Retina (tissue), 1 donor: ENCODE data around the gene CXCR6.
A peak's percentile ranks its signal among the peaks of the same experiment; 100 is the strongest.

ENCODE experiments used
- DNase-seq: peaks from one replicate; pipeline ENCODE4 v3.0.0-alpha.2; 2016

Gene CXCR6

GRCh38 chr3:45943207-45943846 lies at the start of gene CXCR6:
TSS of gene CXCR6 (plus strand) at chr3:45943464. CDS start at chr3:45946482, 3,018 bp downstream.
- no peak for DNase-seq

- no peak for DNase-seq
Observed at GRCh38 chr3:45894015-45894414, 49.2 kb upstream of the CXCR6 start.

DNA sequence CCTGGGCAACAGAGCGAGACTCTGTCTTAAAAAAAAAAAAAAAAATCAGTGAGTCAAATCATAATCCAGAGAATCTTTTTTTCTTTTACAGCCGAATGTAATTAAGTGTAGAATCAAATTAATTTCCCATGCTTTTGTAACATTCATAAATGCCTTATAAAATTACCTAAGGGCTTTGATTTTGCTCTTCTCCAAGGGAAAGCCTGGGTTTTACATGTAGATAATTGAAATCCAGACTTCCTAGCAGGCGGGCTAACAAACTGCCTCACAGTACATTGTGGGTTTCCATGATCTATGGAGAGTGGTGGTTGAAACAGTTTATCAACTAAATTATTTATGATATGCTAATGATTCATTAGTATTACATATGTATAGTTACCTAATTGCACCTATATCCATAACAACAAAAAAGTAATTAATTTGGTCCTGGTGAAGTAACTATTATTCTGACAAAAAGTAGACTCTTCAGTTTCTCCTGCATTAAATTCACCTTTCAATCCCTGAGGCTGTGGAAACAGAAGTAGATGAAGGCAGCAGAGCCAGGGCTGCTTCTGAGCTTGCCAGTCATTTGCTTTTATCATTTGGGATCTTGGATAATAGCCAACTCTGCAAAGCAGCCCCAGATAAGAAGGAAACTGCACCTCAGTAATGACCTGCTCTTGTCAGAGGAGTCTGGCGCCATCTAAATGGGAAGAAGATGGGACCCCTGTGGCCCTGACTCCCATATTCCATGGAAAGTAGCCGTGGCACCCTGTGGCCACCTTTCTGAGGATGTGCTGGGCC lies 47.4 kb upstream of the CXCR6 start:
- DNase-seq, result no peak

- no peak for DNase-seq
Observed at GRCh38 chr3:45896956-45897355, 46.3 kb upstream of the CXCR6 start.

- no peak for DNase-seq
Observed at GRCh38 chr3:45904931-45905330, 38.3 kb upstream of the CXCR6 start.

- no peak for DNase-seq
Observed at GRCh38 chr3:45905755-45906154, 37.5 kb upstream of the CXCR6 start.

DNA sequence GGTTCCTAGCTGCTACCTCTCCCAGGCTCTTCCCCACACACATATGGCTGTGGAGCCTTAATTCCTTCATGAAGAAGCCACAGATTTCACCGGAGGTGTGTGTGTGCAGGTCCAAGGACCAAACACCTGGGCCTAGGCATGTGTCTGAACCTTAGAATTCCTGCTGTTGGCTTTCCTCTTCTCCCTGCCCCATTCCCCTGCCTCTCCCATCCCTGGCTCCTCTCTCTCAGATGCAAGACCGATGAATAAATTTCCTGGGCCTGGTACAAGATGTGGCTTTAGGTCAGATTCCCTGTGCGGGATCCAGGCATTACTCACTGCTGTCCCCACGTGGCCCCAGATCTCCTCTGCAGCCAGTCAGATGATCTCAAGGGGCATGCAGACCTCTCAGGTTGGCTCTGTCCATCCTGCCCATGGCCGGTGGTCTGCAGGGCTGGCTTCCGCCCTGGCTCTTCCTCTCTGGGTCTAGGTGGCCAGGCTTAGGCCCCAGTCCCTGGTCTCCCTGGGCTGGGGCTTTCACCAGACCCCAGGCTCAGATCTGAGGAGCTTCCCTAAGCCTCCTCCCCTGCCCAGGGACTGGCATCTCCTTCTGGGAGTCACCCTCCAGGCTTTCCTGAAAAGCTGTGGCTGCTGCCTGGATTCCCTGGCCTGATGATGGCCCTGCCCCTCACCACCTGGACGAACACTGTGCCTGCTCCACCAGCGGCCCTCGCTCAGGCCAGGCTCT lies 36.4 kb upstream of the CXCR6 start:
- DNase-seq, result no peak

DNA sequence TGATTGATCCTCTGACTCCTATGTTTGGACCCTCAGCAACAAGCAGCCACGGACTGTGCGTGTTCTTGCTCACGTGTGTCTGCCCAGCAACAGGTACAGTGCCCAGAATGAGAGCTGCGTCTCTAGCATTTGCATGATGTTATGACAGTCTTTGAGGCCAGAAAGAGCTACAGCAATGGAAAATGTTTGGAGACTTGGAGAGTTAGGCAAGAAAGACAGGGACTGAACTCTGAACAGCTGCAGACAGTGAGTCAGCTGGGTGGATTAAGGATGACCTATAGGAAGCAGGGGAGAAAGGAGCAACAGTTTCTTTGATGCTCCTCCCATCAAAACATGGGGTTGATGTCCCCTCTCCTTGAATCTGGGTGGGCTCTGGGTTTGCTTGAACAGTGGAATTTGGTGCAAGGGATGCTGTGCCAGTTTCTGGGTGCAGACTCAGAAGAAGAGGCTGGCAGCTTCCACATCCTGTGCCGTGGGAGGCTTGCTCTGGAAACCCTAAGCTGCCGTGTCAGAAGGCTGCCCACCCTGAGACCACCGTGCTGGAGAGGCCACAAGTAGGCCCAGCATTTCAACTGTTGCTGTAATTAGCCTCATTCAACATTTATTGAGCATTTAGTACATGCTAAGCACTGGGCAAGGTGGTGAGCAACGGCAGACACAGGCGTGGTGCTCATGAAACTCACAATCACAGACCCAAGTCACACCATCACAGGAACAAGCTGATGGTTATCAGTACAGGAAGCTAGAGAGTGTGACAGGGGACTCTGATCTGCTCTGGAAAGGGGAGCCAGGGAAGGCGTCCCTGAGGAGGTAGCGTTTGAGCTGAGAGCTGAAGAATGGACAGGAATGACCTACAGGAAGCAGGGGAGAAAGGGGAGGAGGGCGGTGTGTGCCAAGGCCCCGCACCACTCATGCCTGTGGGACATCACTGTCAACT lies 35.2 kb upstream of the CXCR6 start:
- no peak for DNase-seq

DNA sequence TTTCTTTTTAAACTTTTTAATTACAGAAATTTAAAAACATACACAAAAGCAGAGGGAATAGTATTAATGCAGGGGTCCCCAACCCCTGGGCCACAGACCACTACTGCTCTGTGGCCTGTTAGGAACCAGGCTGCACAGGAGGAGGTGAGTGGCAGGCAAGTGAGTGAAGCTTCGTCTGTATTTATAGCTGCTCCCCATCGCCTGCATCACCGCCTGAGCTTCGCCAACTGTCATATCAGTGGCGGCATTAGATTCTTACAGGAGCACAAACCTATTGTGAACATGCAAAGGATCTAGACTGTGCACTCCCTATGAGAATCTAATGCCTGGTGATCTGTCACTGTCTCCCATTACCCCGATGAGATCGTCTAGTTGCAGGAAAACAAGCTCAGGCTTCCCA lies 34.5 kb upstream of the CXCR6 start:
- no peak for DNase-seq

DNA sequence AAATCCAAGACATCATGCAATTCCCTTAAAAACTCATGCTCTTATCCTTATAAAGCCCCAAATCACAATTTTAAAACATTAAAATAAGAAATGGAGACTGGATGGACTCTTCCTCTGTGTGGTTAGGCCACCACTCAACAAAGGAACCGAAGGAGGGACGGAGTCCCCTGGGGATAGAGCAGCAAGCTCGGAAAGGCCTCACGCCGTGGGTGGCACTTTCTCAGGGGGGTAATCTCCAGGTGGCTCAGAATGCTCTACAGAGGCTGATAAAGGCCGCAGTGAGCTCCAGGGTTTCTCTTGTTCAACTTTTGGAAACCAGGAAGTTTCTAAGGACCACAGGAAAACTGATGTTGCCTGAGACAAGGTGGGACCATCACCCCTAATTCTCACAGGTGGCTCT lies 33.7 kb upstream of the CXCR6 start:
- no peak for DNase-seq

DNA sequence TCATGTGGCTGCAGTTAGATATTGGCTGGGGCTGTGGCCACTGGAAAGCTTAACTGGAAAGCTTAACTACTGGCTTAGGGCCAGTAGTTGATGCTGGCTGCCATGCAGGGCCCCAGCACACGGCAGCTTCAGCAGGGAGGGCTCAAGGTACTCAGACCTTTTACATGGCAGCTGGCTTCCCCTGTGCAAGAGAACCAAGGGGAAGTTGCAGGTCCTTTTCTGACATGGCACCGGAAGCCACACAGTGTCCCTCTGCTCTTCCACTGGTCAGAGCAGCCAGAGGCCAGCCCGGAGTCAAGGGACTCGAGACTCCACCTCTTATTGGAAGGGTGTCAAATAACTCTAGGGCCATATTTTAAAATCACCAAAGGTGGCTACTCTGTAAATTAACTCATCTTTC lies 32.4 kb upstream of the CXCR6 start:
- no peak for DNase-seq

DNA sequence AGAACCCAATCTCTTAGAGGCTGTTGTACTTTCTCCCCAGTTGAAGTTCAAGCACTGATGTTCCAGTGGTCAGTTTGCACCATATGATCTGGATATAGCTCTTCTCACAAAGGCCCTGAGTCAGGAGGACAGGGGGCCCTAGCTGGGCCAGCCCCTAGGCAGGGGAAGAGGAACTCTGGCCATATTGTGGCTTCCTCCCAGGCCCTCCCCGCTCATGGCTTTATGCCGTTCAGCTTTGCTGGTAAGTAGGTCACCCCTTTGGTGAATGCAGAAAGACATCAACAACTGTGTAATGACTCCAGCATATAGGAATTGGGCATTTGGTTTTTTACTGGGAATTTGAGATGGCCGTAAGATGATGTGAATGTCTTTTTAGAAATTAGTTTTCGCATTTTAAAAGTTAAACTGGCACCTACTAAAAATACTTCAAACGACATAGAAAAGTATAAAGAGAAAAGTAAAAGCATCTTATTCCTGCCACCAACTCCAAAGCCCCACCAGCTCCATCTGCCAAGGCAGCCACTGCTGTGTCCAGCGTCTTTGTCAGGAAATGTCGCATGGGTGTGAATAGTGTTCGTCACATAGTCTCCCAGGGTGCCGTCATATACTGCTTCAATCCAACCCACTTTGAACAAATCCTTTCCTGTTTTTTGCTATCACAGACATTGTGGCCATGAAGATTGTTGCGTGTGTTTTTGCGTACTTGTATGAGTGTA lies 31.6 kb upstream of the CXCR6 start:
- no peak for DNase-seq

GRCh38 chr3:45912435-45912834 lies 30.8 kb upstream of the CXCR6 start:
- DNase-seq, result no peak

DNA sequence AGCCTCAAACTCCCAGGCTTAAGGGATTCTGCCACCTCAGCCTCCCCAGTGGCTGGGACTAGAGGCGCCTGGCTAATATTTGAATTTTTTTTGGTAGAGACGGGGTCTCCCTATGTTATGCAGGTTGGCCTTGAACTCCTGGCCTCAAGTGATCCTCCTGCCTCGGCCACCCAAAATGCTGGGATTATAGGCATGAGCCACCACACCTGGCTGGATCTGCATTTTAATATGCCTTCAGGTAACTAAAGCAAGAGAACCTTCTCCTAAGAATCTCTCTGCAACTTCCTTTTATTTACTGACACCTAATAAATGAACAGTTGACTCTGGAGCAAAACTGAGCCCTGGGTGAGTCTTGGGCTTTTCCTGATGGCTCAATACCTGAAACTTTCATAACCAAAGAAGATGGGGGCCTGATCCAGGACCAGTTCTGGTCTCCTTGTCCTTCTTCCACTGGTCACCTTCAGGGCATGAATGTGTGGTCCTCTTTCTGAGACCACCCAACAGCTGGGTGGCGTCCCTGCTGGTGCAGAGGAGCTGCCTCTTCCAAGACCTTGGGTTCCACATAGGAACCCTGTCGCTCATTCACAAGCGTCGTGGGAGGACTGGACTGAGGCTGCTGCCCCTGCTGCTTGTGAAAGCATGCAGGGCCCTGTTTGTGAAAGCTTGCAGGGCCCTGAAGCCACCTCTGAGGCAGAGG lies 28.8 kb upstream of the CXCR6 start:
- peak; percentile 40 for DNase-seq

DNA sequence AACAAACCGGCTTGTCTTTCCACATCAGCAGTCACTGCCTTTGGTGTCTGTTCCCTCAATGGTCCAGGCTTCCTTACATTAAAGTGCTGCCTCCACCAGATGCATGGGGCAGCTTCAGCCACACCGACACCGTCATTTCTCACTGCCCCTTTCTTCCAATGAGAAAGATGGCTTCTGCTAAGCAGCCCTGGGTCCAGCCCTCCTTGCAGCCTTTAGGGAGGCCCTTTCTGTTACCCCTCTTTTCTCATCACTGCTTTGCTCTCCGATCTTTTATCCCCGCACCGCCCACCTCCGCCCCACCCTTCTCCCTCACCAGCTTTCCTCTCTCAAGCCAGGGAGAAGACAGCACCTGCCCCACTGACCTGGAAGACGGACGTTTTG lies 28.2 kb upstream of the CXCR6 start:
- DNase-seq, result peak; percentile 59

DNA sequence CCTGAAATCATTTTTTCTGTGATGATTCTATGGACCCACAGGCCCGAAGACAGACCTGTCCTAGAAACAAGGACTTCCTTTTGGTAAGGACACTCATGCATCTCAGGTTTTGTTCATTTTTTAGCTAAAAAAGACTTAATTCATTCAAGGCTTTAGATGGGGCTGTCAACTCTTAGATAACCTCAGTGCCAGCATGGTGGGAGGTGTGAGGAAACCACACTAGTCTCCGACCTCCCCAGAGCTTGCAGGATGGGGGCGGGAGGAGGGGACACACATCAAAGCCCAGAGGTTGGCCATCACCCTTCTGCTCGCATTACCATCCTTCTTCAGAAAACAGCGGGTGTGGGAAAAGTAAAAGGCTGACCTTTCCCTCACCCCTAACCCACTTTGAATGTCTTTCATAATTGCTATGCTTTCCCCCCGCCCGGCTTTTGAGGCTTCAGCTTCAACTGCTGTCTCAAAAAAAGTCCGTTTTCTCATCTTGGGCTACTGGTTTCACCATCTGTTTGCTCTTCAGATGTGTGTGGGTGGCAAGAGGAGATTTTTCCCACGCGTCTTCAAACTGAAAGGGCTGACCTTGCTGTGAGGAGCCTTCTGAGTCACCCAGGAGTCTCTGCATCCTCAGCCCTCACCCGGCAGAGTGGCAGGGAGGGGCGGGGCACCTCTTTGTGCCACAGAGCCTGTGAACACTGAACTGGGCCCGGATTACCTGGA lies 27.6 kb upstream of the CXCR6 start:
- peak; percentile 89 for DNase-seq

DNA sequence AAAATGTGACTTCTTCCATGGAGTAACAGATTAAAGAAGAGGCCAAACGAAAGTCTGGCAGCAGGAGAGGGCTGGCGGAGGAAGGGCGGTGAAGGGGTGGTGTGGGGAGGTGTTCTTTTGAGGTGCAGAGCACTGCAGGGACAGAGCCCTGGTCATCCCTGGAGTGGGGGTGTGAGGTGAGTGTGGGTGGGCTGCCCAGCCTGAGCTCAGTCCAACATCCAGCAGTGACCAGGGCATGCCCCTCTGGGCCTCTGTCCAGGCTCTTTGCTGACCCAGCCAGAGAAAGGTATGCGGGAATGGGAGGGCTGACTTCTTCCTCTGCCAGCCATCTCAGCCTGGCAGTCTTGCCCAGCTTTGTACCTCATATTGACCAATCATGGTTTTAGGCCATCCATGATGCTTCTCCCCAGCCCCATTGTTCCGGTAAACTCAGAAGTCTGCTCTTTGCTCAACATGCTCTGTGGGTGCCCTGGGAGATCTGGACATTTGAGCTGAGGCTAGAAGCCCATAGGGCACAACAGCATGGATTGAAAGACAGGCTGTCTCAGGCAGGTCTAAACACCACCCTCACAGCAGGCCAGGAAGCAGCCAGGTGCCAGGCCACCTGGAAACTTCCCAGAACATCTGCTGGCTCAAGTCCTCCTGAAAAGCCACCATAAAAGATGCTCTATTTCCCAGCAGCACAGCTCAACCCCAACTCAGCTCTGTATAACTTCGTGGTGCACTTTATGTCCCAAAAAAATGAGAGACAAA lies 25.9 kb upstream of the CXCR6 start:
- DNase-seq, result no peak

- DNase-seq, result no peak
Observed at GRCh38 chr3:45921158-45922038, 21.9 kb upstream of the CXCR6 start.

DNA sequence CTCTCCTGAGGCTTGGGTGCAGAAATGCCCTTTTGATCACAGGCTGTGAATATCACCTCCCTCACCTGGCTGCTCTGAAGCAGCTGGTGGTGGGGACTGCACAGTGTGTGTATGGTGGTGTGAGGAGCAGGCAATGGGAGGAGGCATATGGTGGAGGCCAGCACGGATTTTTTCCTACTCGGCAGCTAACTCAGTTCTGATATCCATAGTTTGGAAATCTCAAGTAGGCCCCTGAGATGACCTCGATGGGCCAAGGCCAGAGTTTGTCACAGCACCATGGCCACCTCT lies 21.3 kb upstream of the CXCR6 start:
- DNase-seq, result no peak
